ENCODE measurements around the gene OVAAL.

GRCh38 chr1:180560868-180561600, 2.3 kb downstream of the OVAAL start:
- TF ChIP-seq, protein P1, sequence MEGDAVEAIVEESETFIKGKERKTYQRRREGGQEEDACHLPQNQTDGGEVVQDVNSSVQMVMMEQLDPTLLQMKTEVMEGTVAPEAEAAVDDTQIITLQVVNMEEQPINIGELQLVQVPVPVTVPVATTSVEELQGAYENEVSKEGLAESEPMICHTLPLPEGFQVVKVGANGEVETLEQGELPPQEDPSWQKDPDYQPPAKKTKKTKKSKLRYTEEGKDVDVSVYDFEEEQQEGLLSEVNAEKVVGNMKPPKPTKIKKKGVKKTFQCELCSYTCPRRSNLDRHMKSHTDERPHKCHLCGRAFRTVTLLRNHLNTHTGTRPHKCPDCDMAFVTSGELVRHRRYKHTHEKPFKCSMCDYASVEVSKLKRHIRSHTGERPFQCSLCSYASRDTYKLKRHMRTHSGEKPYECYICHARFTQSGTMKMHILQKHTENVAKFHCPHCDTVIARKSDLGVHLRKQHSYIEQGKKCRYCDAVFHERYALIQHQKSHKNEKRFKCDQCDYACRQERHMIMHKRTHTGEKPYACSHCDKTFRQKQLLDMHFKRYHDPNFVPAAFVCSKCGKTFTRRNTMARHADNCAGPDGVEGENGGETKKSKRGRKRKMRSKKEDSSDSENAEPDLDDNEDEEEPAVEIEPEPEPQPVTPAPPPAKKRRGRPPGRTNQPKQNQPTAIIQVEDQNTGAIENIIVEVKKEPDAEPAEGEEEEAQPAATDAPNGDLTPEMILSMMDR (conservative IDR thresholded peaks at IDR 0.05; ENCODE audit: low read length), result no peak
- TF ChIP-seq EZH2phosphoT487 (IDR thresholded peaks at IDR 0.05; ENCODE audit: borderline replicate concordance, low read depth, low read length), result no peak

All from OCI-LY7 (cell line).